HG02981 (cell line): ENCODE measurements around the gene SMIM9.

Experiments
- ATAC-seq: cut with Tn5 transposase; IDR thresholded peaks from one replicate; pipeline ENCODE4 v1.9.1; 2021; ENCODE audit warnings: mild to moderate bottlenecking, moderate library complexity; ENCODE audit not compliant: unreplicated experiment

The SMIM9 gene

GRCh38 chrX:154784149-154784995 lies 50.1 kb downstream of the SMIM9 start:
- no peak for ATAC-seq

- no peak for ATAC-seq
Observed at GRCh38 chrX:154780968-154781367, 53.5 kb downstream of the SMIM9 start.

- no peak for ATAC-seq
Observed at GRCh38 chrX:154779261-154779660, 55.2 kb downstream of the SMIM9 start.

- ATAC-seq = no peak
Observed at GRCh38 chrX:154776753-154777152, 57.7 kb downstream of the SMIM9 start.

- no peak for ATAC-seq
Observed at GRCh38 chrX:154775419-154776349, 58.8 kb downstream of the SMIM9 start.

GRCh38 chrX:154774622-154775021 lies 59.8 kb downstream of the SMIM9 start:
- no peak for ATAC-seq
